ENCODE measurements around the gene ATP6V1G1.

DNA sequence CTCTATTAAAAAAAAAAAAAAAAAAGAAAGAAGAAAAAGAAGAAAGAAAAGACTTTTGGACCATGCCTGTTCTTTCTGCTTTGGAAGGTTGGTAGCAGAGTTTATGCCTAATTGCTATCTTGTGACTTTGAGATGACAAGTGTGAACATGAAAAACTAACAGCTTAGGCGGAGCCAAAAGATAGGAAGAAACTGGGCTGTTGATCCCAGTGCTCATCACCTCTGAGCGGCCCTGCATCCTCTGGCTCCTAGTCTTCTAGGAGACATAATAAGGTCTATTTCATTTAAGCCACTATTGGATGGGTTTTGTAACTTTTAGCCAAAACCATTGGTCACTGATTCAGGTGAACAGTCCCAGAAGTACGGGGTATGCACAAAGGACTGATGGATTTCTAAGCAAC lies 34.4 kb upstream of the ATP6V1G1 start:
- TF ChIP-seq, protein P1, sequence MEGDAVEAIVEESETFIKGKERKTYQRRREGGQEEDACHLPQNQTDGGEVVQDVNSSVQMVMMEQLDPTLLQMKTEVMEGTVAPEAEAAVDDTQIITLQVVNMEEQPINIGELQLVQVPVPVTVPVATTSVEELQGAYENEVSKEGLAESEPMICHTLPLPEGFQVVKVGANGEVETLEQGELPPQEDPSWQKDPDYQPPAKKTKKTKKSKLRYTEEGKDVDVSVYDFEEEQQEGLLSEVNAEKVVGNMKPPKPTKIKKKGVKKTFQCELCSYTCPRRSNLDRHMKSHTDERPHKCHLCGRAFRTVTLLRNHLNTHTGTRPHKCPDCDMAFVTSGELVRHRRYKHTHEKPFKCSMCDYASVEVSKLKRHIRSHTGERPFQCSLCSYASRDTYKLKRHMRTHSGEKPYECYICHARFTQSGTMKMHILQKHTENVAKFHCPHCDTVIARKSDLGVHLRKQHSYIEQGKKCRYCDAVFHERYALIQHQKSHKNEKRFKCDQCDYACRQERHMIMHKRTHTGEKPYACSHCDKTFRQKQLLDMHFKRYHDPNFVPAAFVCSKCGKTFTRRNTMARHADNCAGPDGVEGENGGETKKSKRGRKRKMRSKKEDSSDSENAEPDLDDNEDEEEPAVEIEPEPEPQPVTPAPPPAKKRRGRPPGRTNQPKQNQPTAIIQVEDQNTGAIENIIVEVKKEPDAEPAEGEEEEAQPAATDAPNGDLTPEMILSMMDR (IDR thresholded peaks at IDR 0.05 in 4 of 5, conservative IDR thresholded peaks at IDR 0.05 in 1 of 5), result no peak
- TF ChIP-seq POLR2A (IDR thresholded peaks at IDR 0.05), result no peak
